Dendritic cell treated with granulocyte-macrophage colony-stimulating factor and Interleukin-4, amounts not matched to agents 40 ng/mL and 50 ng/mL, for 4 days (primary cell): Measurements from ENCODE around the gene MYL12B.
"Not testable (repeated sequence)": the region's sequence is repeated elsewhere in the genome, so short reads cannot be mapped to it uniquely, and the experiment has no call there.

Experiments used
- H3K27ac Mint-ChIP-seq: one replicate; pipeline ENCODE4 v1.8.0; 2022; ENCODE audit warnings: mild to moderate bottlenecking, mixed read lengths
- H3K27me3 Mint-ChIP-seq: one replicate; pipeline ENCODE4 v1.8.0; 2022; ENCODE audit warnings: mild to moderate bottlenecking, mixed read lengths
- H3K36me3 Mint-ChIP-seq: one replicate; pipeline ENCODE4 v1.8.0; 2022; ENCODE audit warnings: low read depth, mixed read lengths
- H3K4me1 Mint-ChIP-seq: one replicate; pipeline ENCODE4 v1.8.0; 2022; ENCODE audit warnings: low read depth, mixed read lengths
- H3K4me3 Mint-ChIP-seq: one replicate; pipeline ENCODE4 v1.8.0; 2022; ENCODE audit warnings: mild to moderate bottlenecking, moderate library complexity, mixed read lengths
- H3K9me3 Mint-ChIP-seq: one replicate; pipeline ENCODE4 v1.8.0; 2022; ENCODE audit warnings: mixed read lengths
- intact Hi-C: fragments of 100-400 bp; cut with micrococcal nuclease; formaldehyde crosslinking; loops from one replicate; pipeline ENCODE4 v1.15.0; 2022

The MYL12B gene

DNA sequence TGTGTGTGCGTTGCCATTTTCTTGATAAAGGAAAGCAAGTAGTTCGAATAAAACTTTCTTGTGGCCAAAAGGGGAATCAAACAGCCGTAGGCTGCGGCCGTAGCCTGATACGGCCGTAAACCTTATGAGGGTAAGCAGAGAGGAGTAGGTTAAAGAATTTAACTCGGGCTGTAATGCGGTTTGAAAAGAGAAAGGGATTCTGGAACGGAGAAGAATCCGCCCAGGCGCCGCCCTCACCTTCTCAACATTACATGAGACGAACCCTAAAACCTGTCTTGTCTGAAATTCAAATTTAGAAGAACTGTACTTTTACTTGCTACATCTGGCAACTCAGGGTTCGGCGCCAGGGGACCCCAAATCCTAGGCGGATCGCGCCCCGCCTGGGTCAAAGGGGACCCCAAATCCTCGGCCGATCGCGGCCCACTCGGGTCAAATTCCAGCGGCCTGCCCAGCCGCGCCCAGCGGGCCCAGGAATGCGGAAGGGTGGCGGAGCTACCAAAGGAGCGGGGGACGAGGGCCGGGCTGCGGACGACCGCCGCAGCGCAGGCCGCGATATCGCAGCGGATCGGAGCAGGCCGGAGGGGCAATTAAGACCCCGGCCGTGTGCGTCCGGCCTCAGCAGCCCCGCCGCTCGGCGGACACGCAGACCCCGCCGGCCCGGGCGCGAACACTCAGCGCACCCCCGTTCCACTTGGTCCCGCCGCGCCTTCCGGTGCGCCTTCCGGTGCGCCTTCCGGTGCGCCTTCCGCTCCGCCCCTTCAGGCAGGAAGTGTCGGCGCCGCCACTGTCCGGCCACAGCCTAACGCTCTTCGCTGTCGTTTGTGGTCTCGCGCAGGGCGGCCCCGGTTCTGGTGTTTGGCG, at the start of gene MYL12B:
Gene MYL12B, plus strand, starts transcription at position 761 of the 861 bp plus-strand sequence. CDS start 10,766 bp downstream, outside the sequence.
- peak within 1 kb of the TSS; percentile 89 for H3K4me3 Mint-ChIP-seq
- peaks cover 44% of the 10 kb centered on the region for H3K36me3 Mint-ChIP-seq
- H3K4me1 Mint-ChIP-seq, result peaks cover 66% of the 10 kb centered on the region
- H3K27ac Mint-ChIP-seq, result peak within 1 kb of the TSS; percentile 99
- intact Hi-C loops, result no loop called here
- H3K9me3 Mint-ChIP-seq, result no peaks in the 10 kb centered on the region
- no peaks in the 10 kb centered on the region for H3K27me3 Mint-ChIP-seq

DNA sequence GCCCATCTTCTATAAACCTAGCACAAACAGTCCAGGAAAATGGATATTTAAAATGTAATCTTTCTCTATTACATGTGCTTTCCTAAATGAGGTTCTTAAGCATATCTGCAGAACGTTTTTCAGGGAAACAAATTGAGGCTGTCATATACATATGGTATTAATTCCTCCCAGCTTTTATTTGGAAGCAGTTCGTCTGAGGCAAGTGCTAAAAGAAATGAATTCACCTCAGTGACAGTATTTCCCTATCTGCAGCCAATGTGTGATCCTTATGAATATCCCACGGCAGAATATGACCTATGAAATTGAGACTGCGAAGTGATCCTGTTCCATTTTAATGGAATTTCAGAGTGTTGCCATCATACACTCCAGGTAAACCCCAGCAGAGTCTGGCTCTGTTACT, 49.3 kb upstream of the MYL12B start:
- no peak overlapping the region for H3K27ac Mint-ChIP-seq
- peaks cover 5% of the 10 kb centered on the region for H3K4me1 Mint-ChIP-seq
- no peaks in the 10 kb centered on the region for H3K27me3 Mint-ChIP-seq
- no peaks in the 10 kb centered on the region for H3K9me3 Mint-ChIP-seq
- intact Hi-C loops, result no loop called here
- no peak overlapping the region for H3K4me3 Mint-ChIP-seq
- H3K36me3 Mint-ChIP-seq, result peaks cover 12% of the 10 kb centered on the region

DNA sequence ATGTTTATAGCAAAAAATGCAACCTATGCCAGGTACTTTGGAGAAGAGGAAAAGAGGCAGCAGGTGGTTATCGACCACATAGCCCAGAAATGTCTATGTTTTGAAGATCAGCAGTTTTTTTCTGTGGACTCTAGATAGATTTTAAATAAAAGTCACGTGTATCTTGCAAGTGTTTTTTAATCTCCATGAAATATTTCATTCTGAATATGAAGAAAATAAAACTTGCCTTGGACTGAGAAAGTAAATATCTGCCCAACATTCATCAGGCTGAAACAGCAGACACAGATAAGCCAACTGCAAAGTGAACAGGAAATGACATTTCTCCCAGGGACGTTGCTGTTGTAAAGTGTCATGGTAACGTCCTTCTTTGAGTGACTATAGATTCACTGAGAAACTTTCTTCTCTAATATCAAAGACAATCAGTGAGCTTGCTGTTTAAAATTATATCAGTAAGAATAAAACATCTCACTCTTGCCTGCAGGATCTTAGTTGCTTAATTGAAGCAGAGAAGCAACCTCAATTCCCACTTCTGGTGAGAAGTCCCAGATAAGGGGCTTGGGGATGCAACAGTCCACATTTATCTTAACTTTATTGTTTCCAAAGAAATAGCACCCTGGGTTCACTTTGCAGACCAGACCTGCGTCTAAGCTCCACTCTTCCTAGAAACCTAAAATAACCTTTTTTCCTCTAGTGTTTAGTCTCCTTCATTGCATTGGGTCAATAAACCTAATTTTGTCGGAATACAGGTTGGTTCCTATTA, 48.5 kb upstream of the MYL12B start:
- Mint-ChIP-seq H3K27me3 (no peaks in the 10 kb centered on the region), H3K4me1 (peaks cover 5% of the 10 kb centered on the region), H3K4me3 (no peak overlapping the region), H3K27ac (no peak overlapping the region), H3K9me3 (no peaks in the 10 kb centered on the region), H3K36me3 (peaks cover 12% of the 10 kb centered on the region)
- intact Hi-C loops, result no loop called here

DNA sequence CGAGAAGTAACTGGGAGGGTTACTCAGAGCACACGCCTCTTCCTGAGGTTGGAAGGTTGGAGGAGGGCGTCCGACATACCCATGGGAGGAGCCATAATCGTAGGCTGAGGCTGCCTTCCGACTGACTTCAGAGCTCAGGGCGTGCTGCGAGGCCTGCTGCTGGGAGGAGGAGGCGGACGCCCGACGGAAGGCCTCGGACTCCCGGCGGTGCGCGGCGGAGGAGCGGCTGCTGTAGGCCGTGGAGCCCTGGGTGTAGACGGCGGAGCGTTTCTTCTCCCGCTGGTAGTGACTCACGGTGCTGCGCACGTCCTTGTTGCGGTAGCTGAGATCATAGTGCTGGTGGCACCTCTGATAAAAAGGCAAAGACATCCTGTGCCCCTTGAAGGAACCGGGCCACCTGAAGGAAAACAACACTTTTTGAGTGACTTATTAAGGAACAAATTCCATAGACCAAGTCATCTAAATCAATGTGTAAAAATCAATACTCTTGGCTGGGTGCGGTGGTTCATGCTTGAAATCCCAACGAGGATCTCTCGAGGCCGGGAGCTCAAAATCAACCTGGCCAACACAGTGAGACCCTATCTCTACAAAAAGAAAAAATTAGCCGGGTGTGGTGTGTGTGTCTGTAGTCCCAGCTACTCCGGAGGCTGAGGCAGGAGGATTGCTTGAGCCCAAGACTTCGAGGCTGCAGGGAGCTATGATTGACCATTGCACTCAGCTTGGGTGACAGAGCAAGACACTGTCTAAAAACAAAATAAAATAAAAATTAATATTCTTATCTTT, 46.9 kb upstream of the MYL12B start:
- intact Hi-C loops, result no loop called here
- H3K9me3 Mint-ChIP-seq, result no peaks in the 10 kb centered on the region
- no peak overlapping the region for H3K27ac Mint-ChIP-seq
- H3K4me1 Mint-ChIP-seq, result peaks cover 5% of the 10 kb centered on the region
- no peaks in the 10 kb centered on the region for H3K27me3 Mint-ChIP-seq
- H3K4me3 Mint-ChIP-seq, result no peak overlapping the region
- peaks cover 12% of the 10 kb centered on the region for H3K36me3 Mint-ChIP-seq

DNA sequence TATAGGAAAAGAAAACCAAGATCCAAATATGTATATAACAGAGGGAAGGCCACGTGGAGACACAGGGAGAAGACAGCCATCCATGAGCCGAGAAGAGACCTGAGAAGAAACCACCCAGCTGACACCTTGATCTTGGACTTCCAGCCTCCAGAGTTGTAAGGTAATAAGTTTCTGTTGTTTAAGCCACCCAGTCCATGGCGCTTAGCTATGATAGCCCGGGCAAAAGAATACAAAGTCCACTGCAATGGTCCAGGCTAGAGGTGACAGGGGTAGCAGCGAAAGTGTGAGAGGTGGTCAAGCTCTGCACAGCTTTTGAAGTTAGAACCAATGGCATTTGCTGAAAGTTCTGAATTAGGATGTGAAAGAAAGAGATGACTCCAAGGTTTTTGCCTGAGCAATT, 44.9 kb upstream of the MYL12B start:
- intact Hi-C loops, result no loop called here
- H3K27me3 Mint-ChIP-seq, result no peaks in the 10 kb centered on the region
- H3K9me3 Mint-ChIP-seq, result no peaks in the 10 kb centered on the region
- peaks cover 12% of the 10 kb centered on the region for H3K36me3 Mint-ChIP-seq
- H3K4me1 Mint-ChIP-seq, result peaks cover 5% of the 10 kb centered on the region
- H3K4me3 Mint-ChIP-seq, result no peak overlapping the region
- H3K27ac Mint-ChIP-seq, result no peak overlapping the region

DNA sequence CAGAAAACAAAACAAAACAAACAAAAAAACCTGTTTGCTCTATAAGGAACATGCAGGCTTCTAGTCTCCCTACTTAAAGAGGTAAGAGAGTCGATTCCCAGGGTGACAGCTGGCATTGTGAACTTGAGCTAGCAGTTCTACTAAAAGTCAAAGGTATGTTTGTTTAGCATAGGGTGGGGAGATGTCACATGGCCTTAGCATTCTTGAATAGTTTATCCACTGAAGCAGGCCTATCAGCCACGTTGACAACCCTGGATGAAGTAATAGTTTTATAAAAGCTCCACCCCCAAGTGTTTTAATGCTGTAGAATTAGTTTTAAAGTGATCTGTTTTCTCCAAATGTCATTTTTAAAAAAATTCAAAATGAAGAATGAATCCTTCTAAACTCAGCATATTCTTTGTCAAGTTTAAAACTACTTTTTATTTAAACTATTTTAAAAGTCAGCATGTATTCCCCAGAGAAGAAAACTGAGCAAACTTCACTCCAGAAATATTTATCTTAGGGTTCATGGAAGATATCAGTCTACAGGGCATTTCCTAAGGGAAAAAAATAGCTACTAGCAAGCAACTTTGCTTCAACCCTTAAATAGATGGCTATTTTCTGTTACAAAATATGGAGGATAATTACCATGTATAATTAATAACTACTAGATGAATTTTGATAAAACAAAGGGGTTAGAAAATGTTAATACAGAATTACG, 43.8 kb upstream of the MYL12B start:
- Mint-ChIP-seq H3K4me3 (no peak overlapping the region), H3K36me3 (peaks cover 12% of the 10 kb centered on the region), H3K4me1 (peaks cover 5% of the 10 kb centered on the region), H3K27me3 (no peaks in the 10 kb centered on the region), H3K27ac (no peak overlapping the region), H3K9me3 (no peaks in the 10 kb centered on the region)
- intact Hi-C loops, result no loop called here

DNA sequence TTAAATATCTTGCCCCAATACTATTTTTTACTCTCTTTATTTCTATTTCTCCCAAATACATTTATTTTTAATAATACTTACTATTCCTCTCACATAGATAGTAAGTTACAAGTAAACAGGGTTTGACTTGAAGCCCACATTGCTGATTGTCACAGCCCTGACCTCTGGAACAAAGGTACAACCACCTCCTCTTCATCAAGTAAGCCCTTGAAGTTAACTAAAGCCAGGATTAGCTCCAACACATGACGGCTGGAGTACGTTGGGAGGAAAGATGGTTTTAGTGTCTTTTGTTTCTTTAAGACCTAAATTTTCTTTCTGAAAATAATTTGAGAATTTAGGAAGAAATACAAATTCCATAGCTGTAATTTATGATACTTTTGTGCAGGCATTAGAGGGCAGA, 43.1 kb upstream of the MYL12B start:
- intact Hi-C loops, result no loop called here
- H3K9me3 Mint-ChIP-seq, result no peaks in the 10 kb centered on the region
- H3K27ac Mint-ChIP-seq, result no peak overlapping the region
- H3K27me3 Mint-ChIP-seq, result no peaks in the 10 kb centered on the region
- peaks cover 12% of the 10 kb centered on the region for H3K36me3 Mint-ChIP-seq
- H3K4me3 Mint-ChIP-seq, result no peak overlapping the region
- H3K4me1 Mint-ChIP-seq, result peaks cover 5% of the 10 kb centered on the region

DNA sequence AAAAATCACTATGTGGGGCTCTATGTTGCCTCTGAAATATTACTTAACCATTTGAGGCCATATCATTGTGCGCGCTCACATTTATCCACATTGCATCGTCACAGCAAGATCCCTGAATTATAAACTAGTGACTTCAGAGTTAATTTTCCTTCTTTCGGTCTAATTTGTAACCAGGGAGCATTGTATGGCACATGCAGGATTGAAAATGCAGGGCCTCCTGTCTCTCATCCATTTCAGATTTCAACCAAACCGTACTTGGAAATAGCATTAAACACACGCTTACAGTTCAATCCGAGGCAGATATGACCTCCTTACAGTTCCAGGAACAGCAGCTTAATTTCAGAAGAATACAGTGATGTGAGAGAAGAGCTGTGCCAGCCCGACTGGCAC, 42.7 kb upstream of the MYL12B start:
- intact Hi-C loops, result no loop called here
- H3K27ac Mint-ChIP-seq, result no peak overlapping the region
- peaks cover 11% of the 10 kb centered on the region for H3K36me3 Mint-ChIP-seq
- H3K9me3 Mint-ChIP-seq, result no peaks in the 10 kb centered on the region
- no peak overlapping the region for H3K4me3 Mint-ChIP-seq
- H3K4me1 Mint-ChIP-seq, result peaks cover 5% of the 10 kb centered on the region
- no peaks in the 10 kb centered on the region for H3K27me3 Mint-ChIP-seq

DNA sequence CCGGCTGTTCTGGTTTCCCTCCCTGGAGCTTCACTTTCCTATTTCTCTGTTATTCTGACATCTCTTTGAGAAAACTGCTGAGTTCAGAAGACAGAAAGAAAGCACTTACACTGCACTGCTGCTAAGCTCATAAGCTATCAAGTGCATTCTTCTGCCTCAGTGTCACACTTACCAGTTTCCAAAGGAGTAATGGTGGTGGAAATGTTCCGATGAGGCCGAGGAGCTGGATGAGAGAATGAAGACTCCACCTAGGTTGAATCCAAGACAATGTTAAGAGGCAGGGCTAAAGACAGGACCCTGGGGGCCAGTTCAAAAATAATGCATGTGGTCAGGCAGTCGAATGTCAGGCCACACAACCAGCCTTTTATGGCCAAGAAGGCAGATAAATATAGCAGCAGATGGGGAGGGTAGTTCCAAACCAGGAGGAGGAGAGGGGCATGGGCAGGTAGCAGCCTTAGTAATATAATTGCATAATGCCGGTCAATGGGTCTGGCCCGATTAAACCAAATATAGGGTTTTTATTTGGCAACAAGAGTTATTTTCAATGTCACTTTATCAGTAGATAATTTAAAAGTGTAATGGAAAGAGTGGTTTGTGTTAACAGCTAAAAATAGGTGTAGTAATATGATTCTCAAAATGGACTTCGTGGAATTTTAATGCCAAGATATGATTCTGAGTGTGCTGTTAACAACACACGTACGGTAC, 42.1 kb upstream of the MYL12B start, which contains the start of gene MYOM1:
Gene MYOM1, minus strand, starts transcription at position 338 of the 705 bp plus-strand sequence. CDS start 4,745 bp downstream, outside the sequence.
- no peak within 1 kb of the TSS for H3K27ac Mint-ChIP-seq
- H3K36me3 Mint-ChIP-seq, result peaks cover 6% of the 10 kb centered on the region
- intact Hi-C loops, result no loop called here
- H3K4me3 Mint-ChIP-seq, result no peak within 1 kb of the TSS
- peaks cover 5% of the 10 kb centered on the region for H3K4me1 Mint-ChIP-seq
- H3K27me3 Mint-ChIP-seq, result no peaks in the 10 kb centered on the region
- no peaks in the 10 kb centered on the region for H3K9me3 Mint-ChIP-seq

DNA sequence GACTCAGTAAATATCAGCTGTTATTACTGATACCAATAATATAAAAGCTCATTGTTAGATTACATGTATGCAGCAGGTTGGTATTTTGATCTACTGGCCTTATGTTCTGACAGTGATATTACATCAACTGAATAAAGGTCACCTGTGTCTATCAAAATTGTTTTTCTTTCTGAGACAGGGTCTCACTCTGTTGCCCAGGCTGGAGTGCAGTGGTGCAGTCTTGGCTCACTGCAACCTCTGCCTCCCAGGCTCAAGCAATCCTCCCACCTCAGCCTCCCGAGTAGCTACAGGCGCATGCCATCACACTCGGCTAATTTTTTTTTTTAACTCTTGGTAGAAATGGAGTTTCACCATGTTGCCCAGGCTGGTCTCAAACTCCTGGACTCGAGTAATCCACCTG, 41.1 kb upstream of the MYL12B start:
- H3K27ac Mint-ChIP-seq, H3K4me1 Mint-ChIP-seq, H3K4me3 Mint-ChIP-seq, H3K27me3 Mint-ChIP-seq, H3K36me3 Mint-ChIP-seq, H3K9me3 Mint-ChIP-seq, intact Hi-C loops: not testable (repeated sequence)

DNA sequence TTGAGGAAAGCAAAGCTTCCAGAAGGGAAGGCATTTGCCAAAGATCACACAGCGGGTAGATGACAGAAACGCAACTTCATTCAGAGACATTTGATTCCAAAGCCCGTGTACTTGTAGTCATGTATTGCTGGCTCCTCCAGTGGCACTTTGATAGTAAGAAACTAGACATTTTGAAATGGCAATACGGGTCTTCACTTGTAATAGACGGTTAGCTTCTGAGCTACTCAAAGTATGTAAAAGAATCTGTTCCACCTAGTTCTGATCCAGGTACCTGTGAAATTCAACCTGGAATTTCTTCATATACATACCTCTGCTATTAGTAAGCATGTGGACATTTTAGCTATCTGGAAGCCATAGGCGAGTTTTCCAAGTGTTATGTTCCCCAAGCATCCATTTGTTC, 40.4 kb upstream of the MYL12B start:
- no peak overlapping the region for H3K27ac Mint-ChIP-seq
- H3K4me1 Mint-ChIP-seq, result peaks cover 2% of the 10 kb centered on the region
- H3K4me3 Mint-ChIP-seq, result no peak overlapping the region
- no peaks in the 10 kb centered on the region for H3K27me3 Mint-ChIP-seq
- intact Hi-C loops, result no loop called here
- no peaks in the 10 kb centered on the region for H3K36me3 Mint-ChIP-seq
- no peaks in the 10 kb centered on the region for H3K9me3 Mint-ChIP-seq

DNA sequence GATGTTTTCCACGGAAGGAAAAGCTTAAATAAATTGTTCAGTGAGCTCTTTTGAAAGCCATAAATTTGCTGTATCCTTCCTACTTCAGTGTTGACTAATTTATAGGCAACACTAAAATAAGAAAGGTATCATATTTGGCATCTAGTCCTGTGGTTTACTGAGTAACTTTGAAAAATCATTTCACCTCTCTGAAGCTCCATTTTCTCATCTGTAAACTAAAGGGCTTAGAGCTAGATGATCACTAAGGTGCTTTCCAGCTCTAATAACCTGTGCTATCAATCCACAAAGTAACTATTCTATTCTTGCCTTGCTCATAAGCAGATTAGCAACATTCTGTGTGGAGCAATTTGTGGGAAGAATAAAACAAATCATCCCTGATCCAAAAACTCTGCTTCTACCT, 38.6 kb upstream of the MYL12B start:
- Mint-ChIP-seq H3K27me3 (no peaks in the 10 kb centered on the region), H3K27ac (no peak overlapping the region), H3K4me1 (no peaks in the 10 kb centered on the region), H3K4me3 (no peak overlapping the region), H3K36me3 (no peaks in the 10 kb centered on the region), H3K9me3 (no peaks in the 10 kb centered on the region)
- intact Hi-C loops, result no loop called here

DNA sequence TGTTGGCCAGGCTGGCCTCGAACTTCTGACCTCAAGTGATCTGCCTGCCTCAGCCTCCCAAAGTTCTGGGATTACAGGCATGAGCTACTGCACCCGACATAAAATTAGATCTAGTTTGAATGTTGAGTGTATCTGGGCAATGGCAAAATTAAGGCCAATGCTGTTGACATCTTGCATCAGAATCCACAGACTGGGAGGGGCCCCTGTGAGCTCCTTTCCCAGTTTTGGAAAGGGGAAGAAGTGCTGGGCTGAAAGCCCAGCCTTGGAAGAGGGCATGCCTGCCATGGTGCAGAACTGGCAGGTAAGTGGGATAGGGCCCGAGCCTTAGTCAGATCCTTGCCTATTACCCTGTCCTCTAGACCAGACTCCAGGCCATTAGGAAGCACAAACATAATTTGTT, 37.7 kb upstream of the MYL12B start:
- Mint-ChIP-seq H3K4me3 (no peak overlapping the region), H3K4me1 (no peaks in the 10 kb centered on the region), H3K9me3 (no peaks in the 10 kb centered on the region), H3K27ac (no peak overlapping the region), H3K36me3 (no peaks in the 10 kb centered on the region), H3K27me3 (no peaks in the 10 kb centered on the region)
- intact Hi-C loops, result no loop called here
